Breast epithelium (tissue), 3 donors: ENCODE results near the gene COLGALT1.

Experiments
- CTCF ChIP-seq, 3 donors: fragments of 450-650 bp; IDR thresholded peaks; one replicate each; pipeline ENCODE4 v1.5.1; 2016 to 2017; ENCODE audit warnings: antibody characterized with exemption in 3 of 3, mild to moderate bottlenecking in 3 of 3, moderate library complexity in 3 of 3
- POLR2AphosphoS5 ChIP-seq, 3 donors: sonication (generic); formaldehyde crosslinking; IDR thresholded peaks; one replicate each; pipeline ENCODE4 v1.6.1; 2017; ENCODE audit warnings: antibody characterized with exemption in 3 of 3

- TF ChIP-seq CTCF (IDR thresholded peaks at IDR 0.05), result no peak
- no peak for TF ChIP-seq POLR2AphosphoS5 (IDR thresholded peaks at IDR 0.05)
Measured at GRCh38 chr19:17623224-17623935, 67.9 kb downstream of the COLGALT1 start.
